Measurements from ENCODE around the gene GLCCI1.

Gene GLCCI1

GRCh38 chr7:8065356-8065813, 96.8 kb downstream of the GLCCI1 start:
- Histone ChIP-seq H3K27me3 (ENCODE audit: insufficient read depth, low read length, poor library complexity) (no peaks in the 10 kb centered on the region), H3K4ac (ENCODE audit: low read depth, low read length) (no peak overlapping the region), H2BK15ac (replicated peaks; ENCODE audit: low read depth) (no peak overlapping the region), H3K4me2 (ENCODE audit: low read length) (no peak overlapping the region), H3K9ac (ENCODE audit: low read length) (no peak overlapping the region), H3K56ac (ENCODE audit: low read length) (no peak overlapping the region), H3K79me1 (ENCODE audit: low read length) (no peaks in the 10 kb centered on the region), H3K79me2 (ENCODE audit: control insufficient read depth, insufficient read depth, low read length) (no peaks in the 10 kb centered on the region), H3K4me1 (ENCODE audit: control insufficient read depth, low read depth, low read length) (no peaks in the 10 kb centered on the region), H3K36me3 (ENCODE audit: control insufficient read depth, insufficient read depth, low read length) (no peaks in the 10 kb centered on the region), H2AK5ac (ENCODE audit: low read length) (no peak overlapping the region), H4K5ac (ENCODE audit: low read length) (no peak overlapping the region), H4K8ac (ENCODE audit: low read depth, low read length) (no peak overlapping the region), H3K18ac (ENCODE audit: low read length) (no peak overlapping the region), H3K27ac (ENCODE audit: low read depth, low read length) (no peak overlapping the region), H3K4me3 (ENCODE audit: low read length) (no peak overlapping the region), H2BK120ac (ENCODE audit: low read depth, low read length) (no peak overlapping the region), H3K23ac (ENCODE audit: low read length) (no peak overlapping the region), H2BK5ac (ENCODE audit: low read length) (no peak overlapping the region)
- no peak for DNase-seq
- no CpG with 5 or more reads among the region's 2 CpGs for WGBS (ENCODE audit: extremely low coverage, insufficient coverage, low lambda C conversion rate)

- Histone ChIP-seq H2BK15ac (replicated peaks; ENCODE audit: low read depth) (no peak overlapping the region), H3K56ac (ENCODE audit: low read length) (no peak overlapping the region), H3K23ac (ENCODE audit: low read length) (no peak overlapping the region), H2AK5ac (ENCODE audit: low read length) (no peak overlapping the region), H3K4me2 (ENCODE audit: low read length) (no peak overlapping the region), H4K8ac (ENCODE audit: low read depth, low read length) (no peak overlapping the region), H3K4me3 (ENCODE audit: low read length) (no peak overlapping the region), H3K9ac (ENCODE audit: low read length) (no peak overlapping the region), H3K79me1 (ENCODE audit: low read length) (no peaks in the 10 kb centered on the region), H3K27me3 (ENCODE audit: insufficient read depth, low read length, poor library complexity) (no peaks in the 10 kb centered on the region), H3K27ac (ENCODE audit: low read depth, low read length) (no peak overlapping the region), H3K79me2 (ENCODE audit: control insufficient read depth, insufficient read depth, low read length) (no peaks in the 10 kb centered on the region), H4K5ac (ENCODE audit: low read length) (no peak overlapping the region), H3K18ac (ENCODE audit: low read length) (no peak overlapping the region), H3K36me3 (ENCODE audit: control insufficient read depth, insufficient read depth, low read length) (no peaks in the 10 kb centered on the region), H3K4ac (ENCODE audit: low read depth, low read length) (no peak overlapping the region), H2BK5ac (ENCODE audit: low read length) (no peak overlapping the region), H3K4me1 (ENCODE audit: control insufficient read depth, low read depth, low read length) (no peaks in the 10 kb centered on the region), H2BK120ac (ENCODE audit: low read depth, low read length) (no peak overlapping the region)
- WGBS (ENCODE audit: extremely low coverage, insufficient coverage, low lambda C conversion rate): no CpG with 5 or more reads among the region's 12 CpGs
- no peak for DNase-seq
These were observed 100.5 kb downstream of the GLCCI1 start for GRCh38 chr7:8068892-8069686.

- Histone ChIP-seq H3K4me1 (ENCODE audit: control insufficient read depth, low read depth, low read length) (no peaks in the 10 kb centered on the region), H3K23ac (ENCODE audit: low read length) (no peak overlapping the region), H3K18ac (ENCODE audit: low read length) (no peak overlapping the region), H3K56ac (ENCODE audit: low read length) (no peak overlapping the region), H4K5ac (ENCODE audit: low read length) (no peak overlapping the region), H3K9ac (ENCODE audit: low read length) (no peak overlapping the region), H2AK5ac (ENCODE audit: low read length) (no peak overlapping the region), H3K79me1 (ENCODE audit: low read length) (no peaks in the 10 kb centered on the region), H2BK120ac (ENCODE audit: low read depth, low read length) (no peak overlapping the region), H3K4me2 (ENCODE audit: low read length) (no peak overlapping the region), H3K36me3 (ENCODE audit: control insufficient read depth, insufficient read depth, low read length) (no peaks in the 10 kb centered on the region), H2BK15ac (replicated peaks; ENCODE audit: low read depth) (no peak overlapping the region), H2BK5ac (ENCODE audit: low read length) (no peak overlapping the region), H3K4ac (ENCODE audit: low read depth, low read length) (no peak overlapping the region), H3K27ac (ENCODE audit: low read depth, low read length) (no peak overlapping the region), H3K27me3 (ENCODE audit: insufficient read depth, low read length, poor library complexity) (no peaks in the 10 kb centered on the region), H3K4me3 (ENCODE audit: low read length) (no peak overlapping the region), H3K79me2 (ENCODE audit: control insufficient read depth, insufficient read depth, low read length) (no peaks in the 10 kb centered on the region), H4K8ac (ENCODE audit: low read depth, low read length) (no peak overlapping the region)
- WGBS (ENCODE audit: extremely low coverage, insufficient coverage, low lambda C conversion rate): no CpG with 5 or more reads among the region's 9 CpGs
- no peak for DNase-seq
These were observed 102.0 kb downstream of the GLCCI1 start for GRCh38 chr7:8070451-8071180.

- Histone ChIP-seq H2BK15ac (replicated peaks; ENCODE audit: low read depth) (no peak overlapping the region), H4K5ac (ENCODE audit: low read length) (no peak overlapping the region), H3K36me3 (ENCODE audit: control insufficient read depth, insufficient read depth, low read length) (no peaks in the 10 kb centered on the region), H3K27ac (ENCODE audit: low read depth, low read length) (no peak overlapping the region), H3K9ac (ENCODE audit: low read length) (no peak overlapping the region), H3K27me3 (ENCODE audit: insufficient read depth, low read length, poor library complexity) (no peaks in the 10 kb centered on the region), H3K79me2 (ENCODE audit: control insufficient read depth, insufficient read depth, low read length) (no peaks in the 10 kb centered on the region), H3K4ac (ENCODE audit: low read depth, low read length) (no peak overlapping the region), H3K4me3 (ENCODE audit: low read length) (no peak overlapping the region), H3K23ac (ENCODE audit: low read length) (no peak overlapping the region), H3K4me1 (ENCODE audit: control insufficient read depth, low read depth, low read length) (no peaks in the 10 kb centered on the region), H3K56ac (ENCODE audit: low read length) (no peak overlapping the region), H2AK5ac (ENCODE audit: low read length) (no peak overlapping the region), H2BK5ac (ENCODE audit: low read length) (no peak overlapping the region), H3K18ac (ENCODE audit: low read length) (no peak overlapping the region), H3K4me2 (ENCODE audit: low read length) (no peak overlapping the region), H2BK120ac (ENCODE audit: low read depth, low read length) (no peak overlapping the region), H4K8ac (ENCODE audit: low read depth, low read length) (no peak overlapping the region), H3K79me1 (ENCODE audit: low read length) (no peaks in the 10 kb centered on the region)
- DNase-seq: no peak
These were observed 109.8 kb downstream of the GLCCI1 start for GRCh38 chr7:8078418-8078817.

- no peaks in the 10 kb centered on the region for H3K36me3 ChIP-seq (ENCODE audit: control insufficient read depth, insufficient read depth, low read length)
- WGBS (ENCODE audit: extremely low coverage, insufficient coverage, low lambda C conversion rate): no CpG with 5 or more reads among the region's 2 CpGs
- H2BK5ac ChIP-seq (ENCODE audit: low read length): no peak overlapping the region
- H2AK5ac ChIP-seq (ENCODE audit: low read length): no peak overlapping the region
- no peak overlapping the region for H2BK15ac ChIP-seq (replicated peaks; ENCODE audit: low read depth)
- H3K9ac ChIP-seq (ENCODE audit: low read length): no peak overlapping the region
- H3K23ac ChIP-seq (ENCODE audit: low read length): no peak overlapping the region
- no peak overlapping the region for H3K27ac ChIP-seq (ENCODE audit: low read depth, low read length)
- H3K79me1 ChIP-seq (ENCODE audit: low read length): no peaks in the 10 kb centered on the region
- H3K27me3 ChIP-seq (ENCODE audit: insufficient read depth, low read length, poor library complexity): no peaks in the 10 kb centered on the region
- H3K4me2 ChIP-seq (ENCODE audit: low read length): no peak overlapping the region
- no peak overlapping the region for H2BK120ac ChIP-seq (ENCODE audit: low read depth, low read length)
- H3K4me3 ChIP-seq (ENCODE audit: low read length): no peak overlapping the region
- H4K8ac ChIP-seq (ENCODE audit: low read depth, low read length): no peak overlapping the region
- no peak for DNase-seq
- H3K4me1 ChIP-seq (ENCODE audit: control insufficient read depth, low read depth, low read length): no peaks in the 10 kb centered on the region
- no peak overlapping the region for H4K5ac ChIP-seq (ENCODE audit: low read length)
- no peak overlapping the region for H3K4ac ChIP-seq (ENCODE audit: low read depth, low read length)
- no peaks in the 10 kb centered on the region for H3K79me2 ChIP-seq (ENCODE audit: control insufficient read depth, insufficient read depth, low read length)
- no peak overlapping the region for H3K18ac ChIP-seq (ENCODE audit: low read length)
- H3K56ac ChIP-seq (ENCODE audit: low read length): no peak overlapping the region
These were observed 114.2 kb downstream of the GLCCI1 start for GRCh38 chr7:8082762-8083161.

Measured in mesendoderm (in vitro differentiated cells).